ENCODE data around the gene DEFB121.
"Not testable (repeated sequence)": the region's sequence is repeated elsewhere in the genome, so short reads cannot be mapped to it uniquely, and the experiment has no call there.

Gene DEFB121, protein sequence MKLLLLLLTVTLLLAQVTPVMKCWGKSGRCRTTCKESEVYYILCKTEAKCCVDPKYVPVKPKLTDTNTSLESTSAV
- 0 reads per million in 3 donors for total RNA-seq

DNA sequence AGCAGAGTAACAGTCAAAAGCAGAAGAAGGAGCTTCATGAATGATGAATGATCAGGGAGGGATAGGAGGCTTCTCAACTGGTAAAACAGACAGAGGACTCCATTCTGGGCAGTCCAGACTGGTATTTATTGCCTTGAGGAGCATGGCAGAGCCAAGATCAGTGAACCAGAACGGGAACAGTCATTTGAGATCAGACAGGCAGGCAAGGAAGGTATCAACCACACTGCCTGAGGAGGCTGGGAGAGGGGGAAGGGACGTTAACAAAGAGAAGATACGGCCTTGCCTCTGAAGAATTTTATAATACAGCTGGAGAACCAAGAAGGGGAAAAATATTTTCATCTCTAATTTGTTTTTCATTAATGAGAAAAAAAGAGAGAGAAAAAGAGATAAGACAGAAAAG, at the start of gene DEFB121:
TSS of gene DEFB121 (minus strand) at position 101 of the 400 bp plus-strand sequence. CDS start at position 38, 63 bp downstream.
- no peak for DNase-seq
- H3K9me3 ChIP-seq (ENCODE audit: control insufficient read depth, low read length): no peaks in the 10 kb centered on the region
- no peaks in the 10 kb centered on the region for H3K36me3 ChIP-seq (ENCODE audit: control insufficient read depth, insufficient read depth, low read length)
- H3K27ac ChIP-seq (ENCODE audit: insufficient read depth, low read length, poor library complexity, severe bottlenecking): no peak within 1 kb of the TSS
- no peak within 1 kb of the TSS for H3K4me3 ChIP-seq (ENCODE audit: insufficient read depth, low read depth, low read length, poor library complexity, severe bottlenecking)
- no peaks in the 10 kb centered on the region for H3K27me3 ChIP-seq (replicated peaks; ENCODE audit: control insufficient read depth, insufficient read depth, low read length, poor library complexity, severe bottlenecking)
- no peaks in the 10 kb centered on the region for H3K4me1 ChIP-seq (ENCODE audit: control insufficient read depth, insufficient read depth, low read length, poor library complexity, severe bottlenecking)

DNA sequence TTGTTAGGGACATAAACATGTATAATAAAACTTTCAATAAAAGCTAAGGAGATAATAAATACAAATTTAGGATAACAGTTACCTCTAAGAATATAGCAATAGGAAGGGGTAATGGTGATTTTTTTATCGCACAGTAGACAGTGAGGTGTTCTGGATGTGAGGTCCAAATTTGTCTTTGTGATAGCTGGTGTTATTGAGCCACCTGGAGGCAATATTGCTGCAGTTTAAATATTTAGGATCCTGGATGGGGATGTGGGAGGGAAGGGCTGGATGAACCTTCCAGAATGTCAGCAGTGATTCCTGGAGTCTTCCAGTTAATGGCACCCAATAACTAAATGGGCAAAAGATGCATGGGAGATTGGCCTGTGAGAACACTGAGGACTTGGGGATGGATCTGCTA, 48.3 kb upstream of the DEFB121 start:
- Histone ChIP-seq H3K27me3 (replicated peaks; ENCODE audit: control insufficient read depth, insufficient read depth, low read length, poor library complexity, severe bottlenecking) (peaks cover 3% of the 10 kb centered on the region), H3K9me3 (ENCODE audit: control insufficient read depth, low read length) (no peaks in the 10 kb centered on the region), H3K27ac (ENCODE audit: insufficient read depth, low read length, poor library complexity, severe bottlenecking) (no peak overlapping the region), H3K4me3 (ENCODE audit: insufficient read depth, low read depth, low read length, poor library complexity, severe bottlenecking) (no peak overlapping the region), H3K4me1 (ENCODE audit: control insufficient read depth, insufficient read depth, low read length, poor library complexity, severe bottlenecking) (no peaks in the 10 kb centered on the region), H3K36me3 (ENCODE audit: control insufficient read depth, insufficient read depth, low read length) (no peaks in the 10 kb centered on the region)
- DNase-seq: no peak

DNA sequence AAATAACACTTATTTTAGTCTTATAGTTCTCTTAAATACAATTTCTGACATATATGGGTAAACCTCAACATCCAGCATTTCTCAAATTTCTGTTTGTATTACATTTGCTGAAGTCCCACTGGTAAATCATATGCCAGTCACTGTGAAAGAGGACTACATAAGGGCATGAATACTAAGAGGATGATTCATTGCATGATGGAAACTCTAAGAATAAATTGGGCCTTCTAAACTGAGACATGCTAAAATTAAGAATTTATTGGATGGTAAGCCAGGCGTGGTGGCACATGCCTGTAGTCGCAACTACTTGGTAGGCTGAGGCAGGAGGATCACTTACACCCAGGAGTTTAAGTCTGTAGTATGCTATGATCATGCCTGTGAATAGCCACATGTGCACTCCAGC, 46.6 kb upstream of the DEFB121 start:
- Histone ChIP-seq H3K4me3 (ENCODE audit: insufficient read depth, low read depth, low read length, poor library complexity, severe bottlenecking) (no peak overlapping the region), H3K27ac (ENCODE audit: insufficient read depth, low read length, poor library complexity, severe bottlenecking) (no peak overlapping the region), H3K9me3 (ENCODE audit: control insufficient read depth, low read length) (no peaks in the 10 kb centered on the region), H3K27me3 (replicated peaks; ENCODE audit: control insufficient read depth, insufficient read depth, low read length, poor library complexity, severe bottlenecking) (no peaks in the 10 kb centered on the region), H3K4me1 (ENCODE audit: control insufficient read depth, insufficient read depth, low read length, poor library complexity, severe bottlenecking) (no peaks in the 10 kb centered on the region), H3K36me3 (ENCODE audit: control insufficient read depth, insufficient read depth, low read length) (no peaks in the 10 kb centered on the region)
- no peak for DNase-seq

DNA sequence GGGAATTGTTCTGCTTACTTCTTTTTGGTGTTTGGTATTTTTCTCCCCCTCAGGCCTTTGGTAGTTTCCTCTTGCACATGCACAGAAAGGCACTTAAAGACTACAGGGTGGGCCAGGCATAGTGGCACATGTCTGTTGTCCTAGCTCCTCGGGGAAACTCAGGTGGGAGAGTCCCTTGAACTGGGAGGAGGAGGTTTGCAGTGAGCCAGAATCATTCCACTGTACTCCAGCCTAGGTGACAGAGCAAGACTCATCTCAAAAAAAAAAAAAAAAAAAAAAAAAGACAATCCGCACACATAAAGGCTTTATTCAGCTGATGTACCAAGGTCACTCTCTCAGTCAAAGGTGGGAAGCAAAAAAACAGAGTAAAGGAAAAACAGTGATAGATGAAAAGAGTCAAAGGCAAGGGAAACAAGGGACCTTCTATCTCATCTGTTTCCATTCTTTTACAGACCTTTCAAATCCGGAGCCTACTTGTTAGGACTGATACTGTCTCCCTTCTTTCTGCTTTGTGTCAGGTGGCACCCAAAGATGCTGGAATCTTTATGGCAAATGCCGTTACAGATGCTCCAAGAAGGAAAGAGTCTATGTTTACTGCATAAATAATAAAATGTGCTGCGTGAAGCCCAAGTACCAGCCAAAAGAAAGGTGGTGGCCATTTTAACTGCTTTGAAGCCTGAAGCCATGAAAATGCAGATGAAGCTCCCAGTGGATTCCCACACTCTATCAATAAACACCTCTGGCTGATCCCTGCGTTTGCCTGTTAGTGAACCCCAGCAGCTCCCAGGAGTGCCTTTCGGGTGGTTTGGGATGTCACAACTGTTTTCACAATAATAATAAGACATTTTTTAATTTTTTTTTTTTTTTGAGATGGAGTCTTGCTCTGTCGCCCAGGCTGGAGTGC, 43.7 kb upstream of the DEFB121 start:
- H3K4me1 ChIP-seq (ENCODE audit: control insufficient read depth, insufficient read depth, low read length, poor library complexity, severe bottlenecking): no peaks in the 10 kb centered on the region
- no peak overlapping the region for H3K4me3 ChIP-seq (ENCODE audit: insufficient read depth, low read depth, low read length, poor library complexity, severe bottlenecking)
- H3K36me3 ChIP-seq (ENCODE audit: control insufficient read depth, insufficient read depth, low read length): no peaks in the 10 kb centered on the region
- no peaks in the 10 kb centered on the region for H3K27me3 ChIP-seq (replicated peaks; ENCODE audit: control insufficient read depth, insufficient read depth, low read length, poor library complexity, severe bottlenecking)
- no peak overlapping the region for H3K27ac ChIP-seq (ENCODE audit: insufficient read depth, low read length, poor library complexity, severe bottlenecking)
- DNase-seq: no peak
- H3K9me3 ChIP-seq (ENCODE audit: control insufficient read depth, low read length): no peaks in the 10 kb centered on the region

DNA sequence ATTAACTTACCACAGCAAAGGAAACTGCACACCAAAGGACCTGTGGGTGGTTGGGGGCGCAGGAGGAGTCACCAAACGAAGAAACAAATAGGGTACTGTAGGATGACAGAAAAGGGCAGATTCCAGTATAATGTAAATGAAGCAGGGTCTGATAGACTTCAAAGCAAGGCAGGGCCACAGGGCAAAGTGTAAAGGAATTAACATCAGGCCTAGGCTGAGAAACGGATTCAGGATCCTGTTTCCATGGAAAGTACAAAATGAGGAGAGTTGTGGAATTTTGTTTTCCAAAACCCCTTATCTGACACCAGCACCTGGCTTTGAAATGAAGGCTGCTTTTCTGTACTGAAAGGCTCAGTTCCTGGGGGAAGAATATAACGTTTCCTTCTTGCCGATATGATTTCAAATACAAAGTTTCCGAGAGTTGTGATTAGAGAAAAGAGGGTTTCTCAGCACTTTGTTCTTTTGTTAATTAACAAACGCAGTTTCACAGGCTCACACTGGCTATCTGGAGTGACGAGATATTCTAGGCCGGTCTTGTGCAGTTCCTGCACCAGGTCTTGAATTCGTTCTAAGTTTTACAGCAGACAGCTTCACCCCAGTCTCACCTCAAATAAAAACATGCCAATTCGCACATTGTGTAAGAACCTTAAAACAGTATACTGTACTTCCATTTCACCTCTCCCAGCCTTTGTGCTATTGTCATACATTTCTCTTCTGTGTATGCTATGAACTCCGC, 40.2 kb upstream of the DEFB121 start:
- no peak overlapping the region for H3K4me3 ChIP-seq (ENCODE audit: insufficient read depth, low read depth, low read length, poor library complexity, severe bottlenecking)
- no peak overlapping the region for H3K27ac ChIP-seq (ENCODE audit: insufficient read depth, low read length, poor library complexity, severe bottlenecking)
- H3K27me3 ChIP-seq (replicated peaks; ENCODE audit: control insufficient read depth, insufficient read depth, low read length, poor library complexity, severe bottlenecking): no peaks in the 10 kb centered on the region
- DNase-seq: no peak
- no peaks in the 10 kb centered on the region for H3K9me3 ChIP-seq (ENCODE audit: control insufficient read depth, low read length)
- H3K36me3 ChIP-seq (ENCODE audit: control insufficient read depth, insufficient read depth, low read length): no peaks in the 10 kb centered on the region
- H3K4me1 ChIP-seq (ENCODE audit: control insufficient read depth, insufficient read depth, low read length, poor library complexity, severe bottlenecking): no peaks in the 10 kb centered on the region

DNA sequence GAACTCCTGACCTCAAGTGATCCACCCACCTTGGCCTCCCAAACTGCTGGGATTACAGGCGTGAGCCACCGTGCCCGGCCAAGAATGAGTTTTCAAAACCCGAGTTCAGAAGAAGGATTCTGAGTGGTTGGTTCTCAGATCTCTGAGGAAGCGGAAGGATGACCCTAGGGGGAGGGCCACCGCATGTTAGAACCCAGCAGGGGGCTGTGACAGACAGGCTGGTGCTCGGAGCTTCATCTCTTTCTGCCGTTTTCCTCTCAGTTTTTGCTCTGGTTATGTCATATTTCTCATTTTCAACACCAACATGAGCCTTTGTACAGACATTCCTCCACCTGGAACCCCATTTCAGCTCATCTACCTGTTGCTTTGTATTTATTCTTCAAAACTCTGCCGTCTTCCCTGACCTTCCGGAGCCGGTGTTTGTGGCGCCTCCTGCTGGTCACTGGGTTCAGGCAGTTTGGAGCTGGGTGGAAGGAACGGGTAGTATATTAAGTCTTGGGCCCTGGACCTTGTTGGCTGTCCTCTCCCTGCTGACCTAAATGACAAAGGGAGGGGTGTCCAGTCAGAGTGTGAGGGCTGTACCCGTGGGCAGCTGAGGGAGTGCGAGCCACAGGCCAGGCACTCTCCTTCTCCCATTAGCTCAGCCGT, 34.1 kb upstream of the DEFB121 start, which contains the start of gene DEFB123:
TSS of gene DEFB123 (plus strand) at position 621 of the 648 bp plus-strand sequence. CDS start 67 bp downstream, outside the sequence.
- H3K27ac ChIP-seq (ENCODE audit: insufficient read depth, low read length, poor library complexity, severe bottlenecking): no peak within 1 kb of the TSS
- DNase-seq: no peak
- H3K27me3 ChIP-seq (replicated peaks; ENCODE audit: control insufficient read depth, insufficient read depth, low read length, poor library complexity, severe bottlenecking): no peaks in the 10 kb centered on the region
- H3K4me3 ChIP-seq (ENCODE audit: insufficient read depth, low read depth, low read length, poor library complexity, severe bottlenecking): no peak within 1 kb of the TSS
- H3K9me3 ChIP-seq (ENCODE audit: control insufficient read depth, low read length): no peaks in the 10 kb centered on the region
- no peaks in the 10 kb centered on the region for H3K4me1 ChIP-seq (ENCODE audit: control insufficient read depth, insufficient read depth, low read length, poor library complexity, severe bottlenecking)
- no peaks in the 10 kb centered on the region for H3K36me3 ChIP-seq (ENCODE audit: control insufficient read depth, insufficient read depth, low read length)

DNA sequence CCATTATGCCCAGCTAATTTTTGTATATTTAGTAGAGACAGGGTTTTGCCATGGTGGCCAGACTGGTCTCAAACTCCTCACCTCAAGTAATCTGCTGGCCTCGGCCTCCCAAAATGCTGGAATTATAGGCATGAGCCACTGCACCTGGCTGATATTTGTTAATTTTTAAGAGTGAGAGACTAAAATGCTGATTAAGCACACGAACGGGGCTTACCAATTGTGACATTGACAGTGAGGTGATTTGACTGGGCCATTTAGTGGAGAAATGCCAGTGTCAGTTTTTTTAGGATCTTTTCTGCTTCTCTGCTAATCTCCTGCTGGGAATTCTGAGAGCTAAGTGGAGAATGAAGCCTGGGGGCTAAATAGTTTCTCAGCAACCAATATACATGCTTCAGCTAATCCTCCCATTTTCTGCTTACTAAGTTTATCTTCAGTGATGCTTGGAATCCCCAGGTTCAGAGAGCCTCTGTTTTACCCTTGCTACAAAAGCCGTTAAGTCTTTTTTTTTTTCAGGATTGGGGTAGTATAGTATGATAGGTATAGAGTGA, 24.6 kb upstream of the DEFB121 start:
- no peaks in the 10 kb centered on the region for H3K36me3 ChIP-seq (ENCODE audit: control insufficient read depth, insufficient read depth, low read length)
- H3K4me1 ChIP-seq (ENCODE audit: control insufficient read depth, insufficient read depth, low read length, poor library complexity, severe bottlenecking): no peaks in the 10 kb centered on the region
- no peak overlapping the region for H3K27ac ChIP-seq (ENCODE audit: insufficient read depth, low read length, poor library complexity, severe bottlenecking)
- H3K9me3 ChIP-seq (ENCODE audit: control insufficient read depth, low read length): no peaks in the 10 kb centered on the region
- DNase-seq: no peak
- peaks cover 4% of the 10 kb centered on the region for H3K27me3 ChIP-seq (replicated peaks; ENCODE audit: control insufficient read depth, insufficient read depth, low read length, poor library complexity, severe bottlenecking)
- H3K4me3 ChIP-seq (ENCODE audit: insufficient read depth, low read depth, low read length, poor library complexity, severe bottlenecking): no peak overlapping the region

DNA sequence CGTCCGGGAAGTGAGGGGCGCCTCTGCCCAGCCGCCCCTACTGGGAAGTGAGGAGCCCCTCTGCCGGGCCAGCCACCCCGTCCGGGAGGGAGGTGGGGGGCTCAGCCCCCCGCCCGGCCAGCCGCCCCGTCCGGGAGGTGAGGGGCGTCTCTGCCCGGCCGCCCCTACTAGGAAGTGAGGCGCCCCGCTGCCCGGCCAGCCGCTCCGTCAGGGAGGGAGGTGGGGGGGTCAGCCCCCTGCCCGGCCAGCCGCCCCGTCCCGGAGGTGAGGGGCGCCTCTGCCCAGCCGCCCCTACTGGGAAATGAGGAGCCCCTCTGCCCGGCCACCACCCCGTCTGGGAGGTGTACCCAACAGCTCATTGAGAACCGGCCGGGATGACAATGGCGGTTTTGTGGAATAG, 21.6 kb upstream of the DEFB121 start:
- H3K36me3 ChIP-seq (ENCODE audit: control insufficient read depth, insufficient read depth, low read length); H3K4me1 ChIP-seq (ENCODE audit: control insufficient read depth, insufficient read depth, low read length, poor library complexity, severe bottlenecking); H3K27ac ChIP-seq (ENCODE audit: insufficient read depth, low read length, poor library complexity, severe bottlenecking); H3K27me3 ChIP-seq (replicated peaks; ENCODE audit: control insufficient read depth, insufficient read depth, low read length, poor library complexity, severe bottlenecking); H3K9me3 ChIP-seq (ENCODE audit: control insufficient read depth, low read length); H3K4me3 ChIP-seq (ENCODE audit: insufficient read depth, low read depth, low read length, poor library complexity, severe bottlenecking); DNase-seq: not testable (repeated sequence)

DNA sequence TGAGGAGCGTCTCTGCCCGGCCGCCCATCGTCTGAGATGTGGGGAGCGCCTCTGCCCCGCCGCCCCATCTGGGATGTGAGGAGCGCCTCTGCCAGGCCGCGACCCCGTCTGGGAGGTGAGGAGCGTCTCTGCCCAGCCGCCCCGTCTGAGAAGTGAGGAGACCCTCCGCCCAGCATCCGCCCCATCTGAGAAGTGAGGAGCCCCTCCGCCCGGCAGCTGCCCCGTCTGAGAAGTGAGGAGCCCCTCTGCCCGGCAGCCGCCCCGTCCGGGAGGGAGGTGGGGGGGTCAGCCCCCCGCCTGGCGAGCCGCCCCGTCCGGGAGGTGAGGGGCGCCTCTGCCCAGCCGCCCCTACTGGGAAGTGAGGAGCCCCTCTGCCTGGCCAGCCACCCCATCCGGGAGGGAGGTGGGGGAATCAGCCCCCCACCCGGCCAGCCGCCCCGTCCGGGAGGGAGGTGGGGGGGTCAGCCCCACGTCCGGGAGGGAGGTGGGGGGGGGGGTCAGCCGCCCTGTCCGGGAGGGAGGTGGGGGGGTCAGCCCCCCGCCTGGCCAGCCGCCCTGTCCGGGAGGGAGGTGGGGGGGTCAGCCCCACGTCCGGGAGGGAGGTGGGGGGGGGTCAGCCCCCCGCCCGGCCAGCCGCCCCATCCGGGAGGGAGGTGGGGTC, 21.0 kb upstream of the DEFB121 start:
- not testable (repeated sequence) for H3K4me3 ChIP-seq (ENCODE audit: insufficient read depth, low read depth, low read length, poor library complexity, severe bottlenecking); H3K9me3 ChIP-seq (ENCODE audit: control insufficient read depth, low read length); DNase-seq; H3K4me1 ChIP-seq (ENCODE audit: control insufficient read depth, insufficient read depth, low read length, poor library complexity, severe bottlenecking); H3K27ac ChIP-seq (ENCODE audit: insufficient read depth, low read length, poor library complexity, severe bottlenecking); H3K27me3 ChIP-seq (replicated peaks; ENCODE audit: control insufficient read depth, insufficient read depth, low read length, poor library complexity, severe bottlenecking); H3K36me3 ChIP-seq (ENCODE audit: control insufficient read depth, insufficient read depth, low read length)
